Uterus (tissue), 2 donors: ENCODE data around the gene TMEM50A.
"Not testable (repeated sequence)": the region's sequence is repeated elsewhere in the genome, so short reads cannot be mapped to it uniquely, and the experiment has no call there.

Experiments used
- POLR2A ChIP-seq, 2 donors: fragments of 450-650 bp; IDR thresholded peaks; one replicate each; pipeline ENCODE4 v1.6.1; 2016; ENCODE audit warnings: antibody characterized with exemption in 2 of 2, mild to moderate bottlenecking in 1 of 2, moderate library complexity in 1 of 2
- TF ChIP-seq, protein P1 (sequence below), 4 experiments: fragments of 200-600 bp in 2 of 4; fragments of 450-650 bp in 2 of 4; sonication (generic) in 2 of 4; IDR thresholded peaks; one replicate each; pipeline ENCODE4 v1.5.1; 2016 to 2019; ENCODE audit warnings: antibody characterized with exemption in 4 of 4, mild to moderate bottlenecking in 2 of 4, moderate library complexity in 1 of 4

DNA sequence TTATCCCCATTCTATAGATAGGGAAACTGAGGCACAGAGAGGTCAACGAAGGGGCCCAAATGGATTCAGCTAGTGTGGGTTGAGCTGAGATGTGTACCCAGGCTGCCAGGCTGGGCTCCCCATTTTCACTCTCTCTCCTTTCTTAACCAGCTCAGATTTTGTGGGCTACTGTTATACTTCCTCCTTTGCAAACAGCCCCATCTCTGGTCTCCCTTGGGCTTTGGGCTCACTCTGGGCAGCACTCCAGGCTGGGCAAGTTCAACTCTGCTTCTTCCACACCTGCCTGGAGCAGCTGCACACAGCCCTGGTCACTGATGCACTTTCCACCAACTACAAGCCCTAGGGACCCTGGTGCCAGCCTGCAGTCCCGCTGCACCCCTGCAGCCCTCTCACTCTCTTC, 59.9 kb downstream of the TMEM50A start:
- TF ChIP-seq, protein P1, sequence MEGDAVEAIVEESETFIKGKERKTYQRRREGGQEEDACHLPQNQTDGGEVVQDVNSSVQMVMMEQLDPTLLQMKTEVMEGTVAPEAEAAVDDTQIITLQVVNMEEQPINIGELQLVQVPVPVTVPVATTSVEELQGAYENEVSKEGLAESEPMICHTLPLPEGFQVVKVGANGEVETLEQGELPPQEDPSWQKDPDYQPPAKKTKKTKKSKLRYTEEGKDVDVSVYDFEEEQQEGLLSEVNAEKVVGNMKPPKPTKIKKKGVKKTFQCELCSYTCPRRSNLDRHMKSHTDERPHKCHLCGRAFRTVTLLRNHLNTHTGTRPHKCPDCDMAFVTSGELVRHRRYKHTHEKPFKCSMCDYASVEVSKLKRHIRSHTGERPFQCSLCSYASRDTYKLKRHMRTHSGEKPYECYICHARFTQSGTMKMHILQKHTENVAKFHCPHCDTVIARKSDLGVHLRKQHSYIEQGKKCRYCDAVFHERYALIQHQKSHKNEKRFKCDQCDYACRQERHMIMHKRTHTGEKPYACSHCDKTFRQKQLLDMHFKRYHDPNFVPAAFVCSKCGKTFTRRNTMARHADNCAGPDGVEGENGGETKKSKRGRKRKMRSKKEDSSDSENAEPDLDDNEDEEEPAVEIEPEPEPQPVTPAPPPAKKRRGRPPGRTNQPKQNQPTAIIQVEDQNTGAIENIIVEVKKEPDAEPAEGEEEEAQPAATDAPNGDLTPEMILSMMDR (IDR thresholded peaks at IDR 0.05), result not testable (repeated sequence)
- TF ChIP-seq POLR2A (IDR thresholded peaks at IDR 0.05), result not testable (repeated sequence)
